ENCODE results near the gene SMC3.
A peak's percentile ranks its signal among the peaks of the same experiment; 100 is the strongest.
"Not testable (repeated sequence)": the region's sequence is repeated elsewhere in the genome, so short reads cannot be mapped to it uniquely, and the experiment has no call there.

Gene SMC3

GRCh38 chr10:110625951-110626855 is 58.7 kb downstream of the SMC3 start:
- no peak for DNase-seq (ENCODE audit: low spot score)

- no peak for DNase-seq (ENCODE audit: low spot score)
Measured at GRCh38 chr10:110628161-110628560, 60.7 kb downstream of the SMC3 start.

GRCh38 chr10:110629680-110630191 is 62.2 kb downstream of the SMC3 start:
- DNase-seq (ENCODE audit: low spot score) = no peak

GRCh38 chr10:110631934-110632333 is 64.4 kb downstream of the SMC3 start:
- no peak for DNase-seq (ENCODE audit: low spot score)

GRCh38 chr10:110632591-110633215 is 65.2 kb downstream of the SMC3 start:
- no peak for DNase-seq (ENCODE audit: low spot score)

- no peak for DNase-seq (ENCODE audit: low spot score)
Measured at GRCh38 chr10:110634527-110635209, 67.2 kb downstream of the SMC3 start.

- DNase-seq (ENCODE audit: low spot score) = no peak
Measured at GRCh38 chr10:110636572-110636931, 69.1 kb downstream of the SMC3 start.

GRCh38 chr10:110636932-110637557 is 69.5 kb downstream of the SMC3 start:
- DNase-seq (ENCODE audit: low spot score) = no peak

GRCh38 chr10:110637558-110638053 is 70.1 kb downstream of the SMC3 start:
- DNase-seq (ENCODE audit: low spot score) = no peak

GRCh38 chr10:110638319-110638718 is 70.8 kb downstream of the SMC3 start:
- DNase-seq (ENCODE audit: low spot score) = no peak

GRCh38 chr10:110639046-110639445 is 71.6 kb downstream of the SMC3 start:
- not testable (repeated sequence) for DNase-seq (ENCODE audit: low spot score)

GRCh38 chr10:110639858-110640257 is 72.4 kb downstream of the SMC3 start:
- DNase-seq (ENCODE audit: low spot score) = not testable (repeated sequence)

- DNase-seq (ENCODE audit: low spot score) = peak; percentile 36
Measured at GRCh38 chr10:110641256-110641655, 73.8 kb downstream of the SMC3 start.

GRCh38 chr10:110642204-110643034 is 74.9 kb downstream of the SMC3 start:
- DNase-seq (ENCODE audit: low spot score) = no peak

GRCh38 chr10:110643035-110643652 is 75.6 kb downstream of the SMC3 start:
- DNase-seq (ENCODE audit: low spot score) = no peak

- no peak for DNase-seq (ENCODE audit: low spot score)
Measured at GRCh38 chr10:110643653-110644597, 76.4 kb downstream of the SMC3 start, which contains the start of gene RBM20. Gene RBM20 (plus strand): TSS chr10:110644336. CDS start chr10:110644455, 119 bp downstream.

- no peak for DNase-seq (ENCODE audit: low spot score)
Measured at GRCh38 chr10:110644598-110645462, 77.3 kb downstream of the SMC3 start.

GRCh38 chr10:110646417-110647135 is 79.1 kb downstream of the SMC3 start:
- no peak for DNase-seq (ENCODE audit: low spot score)

All from kidney capillary endothelial cell (primary cell).